ENCODE data around the gene XRCC3. TPM values are rescaled to one million over a fixed set of nuclear protein-coding genes. Genes with fewer than 3 reads are reported as not detected.

Gene XRCC3
- polyA plus RNA-seq (ENCODE audit: insufficient read length in 12 of 12): 10 to 100 TPM in 2 of 12 donors, 1 to 10 TPM in 9, not detected in 1; 5.2 to 15.9 (median 8.1) TPM
- long read RNA-seq, donor 1, partial matches to known transcripts: 0 of 1 reads
- long read RNA-seq, donor 1, other reads (novel, unspliced or antisense): 0 of 1 reads
- long read RNA-seq, donor 2, partial matches to known transcripts: 57 of 67 reads
- long read RNA-seq, donor 2, other reads (novel, unspliced or antisense): 9 of 67 reads
- long read RNA-seq, donor 3: 0 reads
- long read RNA-seq, donor 4: 0 reads
- long read RNA-seq, donor 5, partial matches to known transcripts: 0 of 1 reads
- long read RNA-seq, donor 5, other reads (novel, unspliced or antisense): 0 of 1 reads
- long read RNA-seq, donor 6: 0 reads
- long read RNA-seq, donor 7: 0 reads
- long read RNA-seq, donor 8: 0 reads
- long read RNA-seq, donor 9, partial matches to known transcripts: 43 of 44 reads
- long read RNA-seq, donor 9, other reads (novel, unspliced or antisense): 0 of 44 reads
- long read RNA-seq, donor 10: 0 reads
- long read RNA-seq, donor 11, partial matches to known transcripts: 0 of 1 reads
- long read RNA-seq, donor 11, other reads (novel, unspliced or antisense): 0 of 1 reads

- peak; percentile 99 for DNase-seq
Measured at GRCh38 chr14:103715052-103716000, at the start of gene XRCC3, which contains the start of gene ZFYVE21. Gene XRCC3, minus strand, starts transcription at chr14:103715451. Its CDS starts 4,364 bp downstream, at chr14:103711087. Gene ZFYVE21, plus strand, starts transcription at chr14:103715810. Its CDS starts 32 bp downstream, at chr14:103715842.

DNA sequence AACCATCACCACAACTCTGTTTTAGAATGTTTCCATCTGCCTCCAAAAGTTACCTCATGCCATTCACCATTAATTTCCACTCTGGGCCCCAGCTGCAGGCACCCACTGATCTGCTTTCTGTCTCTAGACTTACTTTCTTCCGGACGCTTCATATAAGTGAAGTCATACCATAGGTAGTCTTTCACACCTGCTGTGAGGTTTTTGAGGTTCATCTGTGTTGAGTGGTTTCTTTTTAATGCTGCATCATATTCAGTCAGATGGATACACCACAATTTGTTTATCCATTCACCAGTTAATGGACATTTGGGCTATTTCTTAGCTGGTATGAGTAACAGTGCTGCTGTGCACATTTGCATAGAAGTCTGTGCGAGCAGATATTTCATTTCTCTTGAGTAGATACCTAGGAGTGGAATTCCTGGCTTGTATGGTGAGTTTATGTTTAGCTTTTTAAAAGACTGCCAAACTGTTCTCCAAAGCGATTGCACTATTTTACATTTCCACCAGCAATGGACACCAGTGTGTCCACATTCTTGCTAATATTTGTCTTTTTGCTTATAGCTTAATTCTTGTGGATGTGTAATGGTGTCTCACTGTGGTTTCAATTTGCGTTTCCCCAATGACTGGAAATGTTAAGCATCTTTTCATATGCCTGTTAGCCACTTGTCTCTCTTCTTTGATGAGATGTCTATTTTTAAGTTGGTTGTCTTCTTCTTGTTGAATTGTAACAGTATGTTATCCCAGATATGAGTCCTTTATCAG is 48.7 kb upstream of the XRCC3 start:
- DNase-seq: no peak

DNA sequence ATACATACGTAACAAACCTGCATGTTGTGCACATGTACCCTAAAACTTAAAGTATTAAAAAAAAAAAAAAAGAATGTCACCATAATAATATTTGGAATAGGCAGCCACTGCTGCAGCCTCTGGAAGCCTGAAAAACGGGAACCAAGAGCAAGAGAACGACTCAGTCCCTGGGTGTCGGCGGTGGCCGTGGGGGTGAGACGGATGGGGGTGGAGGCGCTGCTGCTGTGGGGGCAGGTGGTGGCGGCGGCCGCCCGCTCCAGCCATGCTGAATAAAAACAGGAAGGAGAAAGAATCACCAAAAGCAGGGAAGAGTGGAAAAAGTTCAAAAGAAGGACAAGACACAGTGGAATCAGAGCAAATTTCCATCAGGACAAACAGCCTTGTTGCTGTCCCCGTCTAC is 47.3 kb upstream of the XRCC3 start:
- DNase-seq: no peak

DNA sequence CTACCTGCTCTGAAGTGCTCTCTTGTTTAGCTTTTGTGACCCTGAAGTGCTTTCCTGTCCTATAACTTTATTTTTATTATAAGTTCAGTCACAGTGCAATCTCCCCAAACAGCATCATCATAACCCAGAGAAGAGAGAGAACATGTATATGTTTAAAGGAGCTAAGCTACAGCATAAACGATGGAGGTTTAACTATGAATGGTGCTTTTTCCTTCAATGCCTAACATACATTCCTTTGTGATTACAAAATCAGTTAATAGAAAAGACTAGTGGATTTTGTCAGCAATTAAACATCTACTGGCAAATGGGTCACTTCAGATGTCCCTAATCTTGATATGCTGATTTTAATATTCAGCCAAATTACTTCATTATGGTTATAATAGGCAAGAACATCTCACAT is 46.8 kb upstream of the XRCC3 start:
- DNase-seq: no peak

DNA sequence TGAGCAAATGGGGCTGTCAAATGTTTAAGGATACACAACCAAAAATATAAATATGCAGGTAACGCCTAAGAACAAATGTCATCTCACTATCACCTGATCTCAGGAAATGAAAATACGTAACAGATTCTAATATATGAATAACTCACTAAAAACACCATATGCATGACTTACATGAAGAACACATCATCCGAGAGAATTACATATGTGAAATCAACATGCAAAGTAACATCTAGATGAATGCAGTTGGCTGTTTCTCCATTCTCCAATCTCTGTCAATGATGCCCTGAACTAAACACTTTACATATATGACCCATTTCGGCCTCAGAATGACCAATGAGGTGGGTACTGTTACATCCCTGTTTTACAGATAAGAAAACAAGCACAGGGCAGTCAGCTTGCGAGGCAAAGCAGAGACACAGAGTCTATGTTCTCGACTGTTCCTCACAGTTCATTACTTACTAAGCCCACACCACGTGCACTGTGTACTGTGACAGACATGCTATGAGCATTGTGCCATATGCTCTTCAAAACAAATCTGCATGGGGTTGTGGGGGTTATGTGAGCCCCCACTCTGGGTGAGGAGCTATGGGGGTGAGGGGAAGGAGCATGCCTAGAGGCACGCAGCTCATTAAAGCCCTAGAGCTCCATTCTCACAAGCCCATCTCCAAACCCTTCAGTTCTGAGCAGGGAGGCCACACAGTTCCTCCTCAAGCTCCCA is 43.0 kb upstream of the XRCC3 start:
- no peak for DNase-seq

DNA sequence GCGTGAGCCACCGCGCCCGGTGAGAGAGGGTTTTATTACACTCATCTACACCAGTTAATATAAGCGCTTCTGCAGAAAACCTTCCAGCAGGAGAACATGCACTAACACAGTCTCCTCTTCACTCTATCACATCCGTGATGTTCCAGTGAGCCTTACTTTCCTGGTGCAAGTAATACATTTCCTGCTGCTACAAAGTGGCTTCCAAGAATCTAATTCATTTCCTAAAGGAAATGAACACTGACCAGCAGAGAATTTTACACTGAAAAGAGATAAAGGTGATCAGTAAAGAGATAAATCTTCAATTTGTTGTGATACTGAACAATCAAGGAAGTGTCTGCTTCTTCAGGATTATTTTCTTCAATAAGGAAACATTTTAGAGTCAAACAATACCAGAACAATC is 39.8 kb upstream of the XRCC3 start:
- no peak for DNase-seq

GRCh38 chr14:103753774-103754173 is 38.5 kb upstream of the XRCC3 start:
- DNase-seq: no peak

DNA sequence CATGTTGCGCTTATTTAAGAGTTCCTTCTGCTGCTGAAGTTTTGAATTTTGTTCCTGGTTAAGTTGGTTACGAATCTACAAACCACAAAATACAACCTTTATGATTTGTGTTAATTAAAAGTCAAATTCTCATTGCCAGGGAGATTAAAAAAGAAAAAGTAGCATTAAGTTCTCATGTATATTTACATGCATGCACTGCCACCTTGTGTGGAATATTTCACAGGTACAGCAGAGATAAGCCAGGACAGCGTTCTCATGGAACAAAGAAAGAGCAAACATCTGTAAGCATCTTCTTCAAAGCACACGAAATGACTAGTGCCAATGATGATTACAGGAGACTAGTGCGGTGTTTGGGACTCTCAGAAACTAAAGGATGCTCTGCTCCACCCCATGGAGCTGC is 34.6 kb upstream of the XRCC3 start:
- no peak for DNase-seq

- no peak for DNase-seq
Measured at GRCh38 chr14:103749452-103749851, 34.2 kb upstream of the XRCC3 start.

GRCh38 chr14:103748534-103748857 is 33.2 kb upstream of the XRCC3 start:
- DNase-seq: no peak

DNA sequence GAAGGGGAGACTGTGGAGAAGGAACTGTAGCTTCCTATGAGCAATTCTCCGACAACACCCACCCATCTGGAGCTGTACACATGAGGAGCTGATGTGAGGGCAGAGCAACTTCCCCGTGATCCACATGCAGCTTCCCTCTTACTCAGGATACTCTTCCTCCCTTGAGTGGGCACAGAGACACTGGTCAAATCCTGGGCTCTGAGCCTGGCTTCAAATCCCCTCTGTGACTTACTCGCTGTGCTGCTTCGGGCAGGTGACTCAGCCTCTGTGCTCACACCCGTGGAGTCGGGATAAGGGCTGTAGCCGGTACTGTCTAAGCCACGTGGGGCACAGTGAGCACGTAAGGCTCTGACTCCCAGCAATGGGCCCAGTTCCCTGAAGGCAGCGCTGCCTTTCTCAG is 31.4 kb upstream of the XRCC3 start:
- DNase-seq: no peak

DNA sequence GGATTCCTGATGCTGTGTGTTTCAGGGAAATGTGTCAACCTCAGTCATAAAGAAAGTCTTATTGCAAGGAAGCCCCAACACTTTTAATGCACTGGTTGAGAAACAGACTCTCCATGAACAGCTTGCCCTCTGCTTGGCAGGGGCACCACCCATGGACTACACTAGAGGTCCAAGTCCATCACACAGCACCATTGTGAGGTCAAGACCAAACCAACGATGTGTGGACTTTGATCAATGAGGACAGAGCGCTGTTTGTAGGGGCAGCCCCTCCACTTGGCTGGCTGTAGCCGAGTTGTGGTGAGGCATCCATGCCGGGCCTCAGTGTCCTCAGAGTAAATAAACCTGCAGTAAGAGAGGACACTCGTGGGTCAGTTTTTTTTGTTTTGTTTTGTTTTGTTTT is 30.2 kb upstream of the XRCC3 start:
- DNase-seq: no peak

DNA sequence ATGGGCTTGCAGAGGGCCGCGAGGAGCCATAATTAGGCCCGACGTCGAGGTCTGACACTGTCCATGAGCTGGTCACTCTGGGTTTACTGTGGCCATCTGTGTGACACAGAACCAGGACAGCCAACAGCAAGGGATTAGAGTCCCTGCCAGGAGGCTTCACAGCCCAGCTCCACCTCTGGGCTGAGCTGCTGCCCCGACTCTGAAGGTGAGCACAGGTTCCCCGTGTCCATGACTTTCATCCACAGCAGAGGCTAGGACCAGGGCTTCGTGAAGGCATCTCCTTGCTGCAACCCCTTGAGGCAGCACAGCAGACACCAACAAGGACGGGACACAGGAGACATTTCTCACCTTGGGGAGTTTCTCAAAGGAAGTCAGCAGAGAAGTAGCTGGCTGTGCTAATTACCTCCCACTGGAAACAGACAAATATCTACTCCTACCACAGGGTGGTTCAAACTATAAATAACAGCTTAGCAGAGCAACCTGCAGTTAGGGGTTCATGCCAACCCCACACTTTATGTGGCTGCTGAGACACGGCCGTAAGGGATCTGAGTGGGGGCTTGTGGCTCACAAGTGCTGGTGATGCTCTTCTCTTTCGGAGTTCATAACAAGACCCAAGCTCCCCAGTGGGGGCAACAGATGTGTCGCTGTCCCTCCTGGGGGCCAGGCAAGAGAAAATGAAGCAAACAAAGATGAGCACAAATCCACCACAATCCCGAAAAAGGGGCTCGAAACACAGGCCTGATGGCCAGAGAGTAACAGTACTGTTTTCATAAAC is 29.6 kb upstream of the XRCC3 start:
- DNase-seq: no peak

GRCh38 chr14:103743691-103744090 is 28.4 kb upstream of the XRCC3 start:
- DNase-seq: no peak

DNA sequence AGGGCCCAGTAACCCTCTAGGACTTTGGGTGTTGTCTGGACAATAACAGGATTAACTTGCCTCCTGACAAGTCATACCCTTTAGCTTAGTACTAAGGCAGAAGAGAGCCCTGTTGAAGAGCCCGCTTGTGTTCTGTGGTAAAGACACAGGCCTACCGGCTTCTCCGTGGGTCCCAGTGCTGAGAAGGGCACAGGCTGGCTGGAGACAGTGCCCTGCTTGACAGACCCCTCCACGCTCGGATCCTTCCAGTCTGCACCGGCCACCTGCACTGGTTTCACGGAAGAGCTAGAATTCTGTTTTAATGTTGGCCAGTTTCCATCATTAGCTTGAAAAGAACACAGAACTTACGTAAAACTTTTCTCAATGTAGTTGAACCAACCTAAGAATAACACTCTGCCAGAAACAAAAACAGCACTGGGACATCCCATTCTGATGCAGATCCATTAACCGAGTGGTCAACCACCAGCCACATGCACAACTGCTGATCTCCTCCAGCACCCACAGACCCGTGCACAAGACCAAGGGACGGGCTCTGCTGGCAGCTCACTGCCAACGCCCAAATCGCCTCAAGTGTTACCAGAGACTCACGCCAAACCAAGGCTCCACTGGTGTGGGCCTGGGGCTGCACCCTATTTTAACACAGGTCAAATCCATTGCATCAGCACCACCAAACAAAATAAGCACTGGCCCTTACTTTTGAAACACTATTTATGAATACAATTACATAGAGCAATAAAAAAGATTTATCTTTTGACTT is 27.4 kb upstream of the XRCC3 start:
- DNase-seq: no peak

DNA sequence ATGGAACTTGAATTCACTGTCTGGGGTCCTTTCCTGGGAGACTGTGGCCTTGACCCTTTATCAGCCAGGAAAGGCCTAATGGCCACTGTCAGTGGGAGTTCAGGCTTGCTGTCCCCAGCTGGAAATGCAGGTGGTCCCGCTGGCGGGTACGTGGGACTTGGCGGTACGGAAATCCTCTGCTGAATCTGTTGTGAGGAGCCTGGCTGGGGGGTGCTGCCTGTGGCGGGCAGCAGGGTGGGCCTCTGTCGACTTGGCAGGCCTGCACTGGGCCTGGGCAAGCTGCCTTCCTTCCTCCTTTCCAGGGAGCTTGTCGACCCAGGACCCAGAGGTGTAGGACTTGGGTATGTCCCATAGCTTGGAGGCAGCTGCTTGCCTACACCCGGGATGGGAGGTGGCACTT is 26.6 kb upstream of the XRCC3 start:
- DNase-seq: no peak

GRCh38 chr14:103740991-103741689 is 25.9 kb upstream of the XRCC3 start:
- DNase-seq: no peak

DNA sequence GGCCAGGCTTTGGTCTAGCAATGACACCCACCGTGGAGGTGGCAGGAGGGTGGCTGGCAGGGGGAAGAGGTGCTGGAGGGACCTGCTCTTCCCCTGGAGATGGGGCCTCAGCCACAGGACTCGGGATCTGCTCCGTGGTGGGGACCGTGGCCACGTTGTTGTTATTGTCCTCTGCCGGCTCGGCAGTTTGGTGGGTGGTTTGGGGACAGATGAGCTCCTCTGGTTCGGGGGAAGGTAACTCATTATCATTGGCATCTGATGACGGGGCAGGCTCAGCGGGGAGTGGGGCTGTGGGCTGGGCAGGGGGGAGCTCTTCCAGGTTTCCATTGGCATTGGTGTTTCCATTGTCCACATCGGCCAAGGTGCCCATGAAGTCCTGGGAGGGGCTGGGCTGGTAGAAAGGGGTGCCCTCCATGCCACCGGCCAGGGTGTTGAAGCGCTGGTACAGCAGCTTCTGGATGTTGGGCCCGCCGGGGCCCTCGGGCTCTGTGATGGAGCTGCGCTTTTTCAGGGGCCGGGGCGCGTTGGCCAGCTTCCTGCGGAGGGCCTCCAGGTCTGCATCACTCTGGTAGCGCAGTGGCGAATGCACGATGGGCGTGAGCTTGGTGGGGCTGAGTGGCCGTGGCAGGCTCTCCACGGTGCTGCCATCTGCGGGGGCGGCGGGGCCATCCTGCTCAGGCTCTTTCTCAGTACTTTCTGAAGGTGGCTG is 24.7 kb upstream of the XRCC3 start:
- DNase-seq: no peak
